Stimulated activated CD4-positive, alpha-beta T cell treated with anti-CD3 and anti-CD28 coated beads, Interleukin-2, amount 100 ng/mL, for 48 hours (primary cell): ENCODE measurements around the gene RBM28.

Experiments used
- DNase-seq, 2 donors: peaks; one replicate each; pipeline ENCODE4 v3.0.0-alpha.2; 2020

The RBM28 gene

DNA sequence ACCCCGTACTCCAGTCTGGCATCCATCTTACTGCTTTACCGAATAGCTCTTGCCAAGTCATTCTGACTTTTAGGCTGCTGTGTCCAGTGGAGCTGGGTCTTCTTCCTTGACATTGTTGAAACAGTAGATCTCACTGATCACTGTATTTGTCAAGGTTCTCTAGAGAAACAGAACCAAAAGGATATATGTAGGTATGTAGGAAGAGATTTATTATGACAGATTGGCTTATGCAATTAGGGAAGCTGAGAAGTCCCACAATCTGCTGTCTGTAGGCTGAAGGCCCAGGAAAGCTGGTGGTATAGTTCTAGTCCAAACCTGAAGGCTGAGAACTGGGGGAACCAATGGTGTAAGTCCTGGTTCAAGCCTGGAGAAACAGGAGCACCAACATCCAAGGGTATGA, 29.9 kb upstream of the RBM28 start:
- DNase-seq: no peak

DNA sequence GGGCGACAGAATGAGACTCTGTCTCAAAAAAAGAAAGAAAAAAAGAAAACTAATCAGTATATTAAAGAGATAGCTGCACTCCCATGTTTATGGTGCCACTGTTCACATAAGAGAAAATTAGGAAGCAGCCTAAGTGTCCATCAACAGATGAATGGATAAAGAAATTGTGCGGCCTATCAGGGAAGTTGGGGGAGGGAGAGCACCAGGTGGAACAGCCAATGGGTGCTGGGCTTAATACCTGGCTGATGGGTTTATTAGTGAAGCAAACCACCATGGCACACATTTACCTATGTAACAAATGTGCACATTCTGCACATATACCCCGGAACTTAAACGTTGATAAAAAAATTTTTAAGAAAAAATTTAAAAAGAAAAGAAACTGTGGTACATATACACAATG, 26.8 kb upstream of the RBM28 start:
- DNase-seq: no peak

- DNase-seq: no peak
Measured at GRCh38 chr7:128366986-128367385, 23.3 kb upstream of the RBM28 start.

DNA sequence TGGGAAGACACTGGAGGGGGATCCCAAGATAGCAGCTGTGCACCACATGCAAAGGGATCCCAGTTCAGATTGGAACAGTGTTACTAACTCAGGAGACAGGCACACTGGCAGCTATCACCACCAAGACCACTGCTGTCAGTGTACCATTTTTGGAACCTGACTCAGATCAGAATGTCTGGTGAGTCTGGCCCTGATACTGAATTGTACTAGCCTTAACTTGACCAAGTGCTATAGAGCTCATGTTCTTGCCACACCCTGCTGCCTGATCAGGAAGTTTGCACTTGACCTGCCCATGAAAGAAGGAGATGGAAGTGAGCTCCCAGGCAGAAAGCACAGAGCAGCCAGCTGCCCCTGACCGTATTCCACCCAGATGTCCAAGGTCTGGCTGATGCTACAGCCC, 22.6 kb upstream of the RBM28 start:
- no peak for DNase-seq

GRCh38 chr7:128365432-128365831, 21.7 kb upstream of the RBM28 start:
- DNase-seq: no peak

DNA sequence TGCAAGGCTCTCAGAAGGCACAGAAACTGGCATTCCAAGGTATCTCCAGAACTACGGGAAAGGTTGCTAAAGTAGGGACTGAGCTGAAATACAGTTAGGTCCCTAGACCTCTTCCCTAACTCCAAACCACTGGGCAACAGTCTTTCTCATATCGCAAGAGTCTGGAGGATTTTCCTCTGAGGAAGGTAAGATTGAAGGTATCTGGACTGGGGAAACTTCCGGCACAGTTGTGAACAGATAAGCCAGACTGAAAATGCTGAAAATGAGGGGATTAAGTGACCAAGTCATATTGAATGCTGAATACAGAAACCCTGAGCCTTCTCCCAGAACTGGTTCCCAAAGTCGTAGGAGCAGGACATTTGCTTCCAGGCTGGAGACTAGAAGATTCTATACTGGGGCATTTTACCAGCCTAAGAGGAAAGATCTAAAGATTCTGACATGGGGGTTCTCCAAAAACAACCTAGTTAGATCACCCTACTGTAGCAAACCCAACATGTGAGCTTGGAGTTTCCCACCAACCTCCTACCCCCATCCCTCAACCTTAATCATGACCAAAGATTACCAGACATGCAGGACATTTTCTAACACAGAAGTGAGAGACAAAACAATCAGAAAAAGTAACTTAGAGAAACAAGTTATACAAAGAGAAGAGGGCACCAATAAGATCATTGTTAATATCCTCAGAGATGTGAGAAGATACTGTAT, 20.6 kb upstream of the RBM28 start:
- no peak for DNase-seq

GRCh38 chr7:128363261-128363721, 19.6 kb upstream of the RBM28 start:
- no peak for DNase-seq

DNA sequence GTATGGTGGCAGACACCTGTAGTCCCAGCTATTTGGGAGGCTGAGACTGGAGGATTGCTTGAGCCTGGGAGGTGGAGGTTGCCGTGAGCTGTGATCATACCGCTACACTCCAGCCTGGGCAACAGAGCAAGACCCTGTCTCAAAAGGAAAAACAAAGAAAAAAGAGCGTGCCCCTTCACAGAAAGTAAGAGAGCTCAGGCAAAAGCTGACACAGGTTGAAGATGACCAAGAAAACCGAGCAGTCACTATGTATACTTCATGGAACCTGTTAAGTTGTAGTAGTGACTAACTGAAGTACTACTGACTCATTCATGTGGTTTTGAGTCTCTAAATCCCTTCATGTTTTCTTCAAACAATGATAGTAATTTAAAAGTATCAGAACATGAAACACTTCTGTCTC, 19.0 kb upstream of the RBM28 start:
- no peak for DNase-seq

- no peak for DNase-seq
Measured at GRCh38 chr7:128361411-128362379, 18.0 kb upstream of the RBM28 start, which contains the start of gene PRRT4. PRRT4 (minus strand) TSS chr7:128361690.

DNA sequence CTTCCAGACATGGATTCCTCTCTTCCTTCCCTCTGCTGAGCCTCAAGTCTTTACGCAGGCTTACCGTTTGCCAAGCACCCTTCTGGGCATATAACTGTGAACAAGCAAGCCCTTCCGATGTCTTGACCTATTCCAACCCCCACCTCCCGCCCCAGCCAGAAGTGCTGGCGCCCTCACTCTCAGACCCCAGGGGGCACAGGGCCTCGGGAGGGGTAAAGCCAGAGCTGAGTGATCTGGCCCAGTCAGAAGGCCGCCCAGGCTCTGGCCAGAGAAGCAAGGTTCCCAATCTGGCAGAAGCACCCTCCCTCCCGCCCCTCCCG, 16.6 kb upstream of the RBM28 start:
- DNase-seq: no peak

GRCh38 chr7:128359939-128360338, 16.2 kb upstream of the RBM28 start:
- no peak for DNase-seq

GRCh38 chr7:128359336-128359735, 15.6 kb upstream of the RBM28 start:
- DNase-seq: no peak

DNA sequence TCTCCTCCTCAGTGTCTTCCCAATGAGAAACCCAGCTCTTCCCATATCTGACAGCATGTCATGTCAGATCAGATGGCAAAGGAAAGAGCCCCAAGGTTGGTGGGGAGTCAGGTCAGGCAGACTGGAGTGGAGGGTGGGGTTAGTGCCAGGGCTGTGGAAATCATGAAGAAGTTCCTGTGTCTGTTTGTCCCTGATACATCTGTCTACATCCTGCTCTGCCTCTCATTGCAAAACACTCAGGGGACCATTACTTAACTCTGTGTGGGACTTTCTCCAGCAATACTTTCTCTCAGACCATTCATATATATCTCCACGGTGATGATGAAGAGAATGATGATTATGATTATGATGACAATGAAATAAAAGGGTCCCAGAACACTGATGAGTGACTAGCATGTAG, 14.5 kb upstream of the RBM28 start:
- no peak for DNase-seq

GRCh38 chr7:128357217-128357613, 13.5 kb upstream of the RBM28 start:
- no peak for DNase-seq

DNA sequence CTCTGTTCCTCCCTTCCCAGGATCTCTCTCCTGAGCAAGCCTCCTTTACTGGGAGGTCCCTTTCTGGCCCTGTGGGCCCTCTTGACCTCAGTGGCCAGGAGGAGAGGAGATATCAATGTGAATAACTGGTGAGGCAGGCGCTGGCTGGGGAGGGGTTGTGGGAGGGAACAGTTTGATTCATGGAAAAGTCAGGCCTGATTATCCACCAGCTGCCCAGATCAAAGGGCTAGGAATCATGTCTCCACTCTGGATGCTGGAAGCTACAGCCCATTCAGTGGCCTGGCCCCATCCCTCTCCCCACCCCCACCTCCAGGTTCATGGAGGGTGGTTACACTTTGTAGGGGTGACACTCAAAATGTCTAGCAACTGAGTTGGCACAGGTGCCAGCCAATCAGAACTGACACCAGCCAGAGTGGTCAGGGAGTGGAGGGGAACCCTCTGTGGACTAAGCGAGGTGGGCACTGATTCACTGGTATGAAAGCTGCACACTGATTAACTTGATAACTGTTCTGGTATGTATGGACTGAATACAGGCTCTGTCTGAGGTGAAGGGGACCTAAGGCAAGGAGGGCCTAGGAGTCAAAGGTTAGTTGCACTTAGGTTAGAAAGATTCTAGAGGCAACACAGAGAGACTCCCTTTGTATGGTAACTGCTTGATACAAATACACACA, 13.0 kb upstream of the RBM28 start:
- no peak for DNase-seq

DNA sequence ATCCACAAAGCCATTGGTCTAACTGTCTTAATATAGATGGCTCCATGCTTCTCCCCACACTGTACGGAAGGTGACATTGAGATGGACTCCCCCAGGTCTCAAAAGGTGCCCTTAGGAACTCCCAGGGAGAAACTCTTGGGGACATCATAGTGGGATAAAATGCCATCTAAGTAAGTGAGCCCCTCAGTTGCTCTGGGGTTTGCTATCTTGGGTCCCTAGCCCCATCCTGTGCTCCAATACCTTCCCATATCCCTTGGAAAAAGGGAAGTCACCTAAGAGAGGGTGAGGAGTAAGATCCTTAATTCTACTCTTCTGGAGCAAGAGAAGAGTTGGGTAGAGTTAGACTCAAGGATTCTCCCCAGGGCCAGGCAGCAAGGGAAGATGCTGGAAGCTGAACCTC, 9.9 kb upstream of the RBM28 start:
- DNase-seq: no peak

GRCh38 chr7:128353189-128353588, 9.5 kb upstream of the RBM28 start:
- DNase-seq: no peak

- DNase-seq: no peak
Measured at GRCh38 chr7:128352636-128353035, 8.9 kb upstream of the RBM28 start.

DNA sequence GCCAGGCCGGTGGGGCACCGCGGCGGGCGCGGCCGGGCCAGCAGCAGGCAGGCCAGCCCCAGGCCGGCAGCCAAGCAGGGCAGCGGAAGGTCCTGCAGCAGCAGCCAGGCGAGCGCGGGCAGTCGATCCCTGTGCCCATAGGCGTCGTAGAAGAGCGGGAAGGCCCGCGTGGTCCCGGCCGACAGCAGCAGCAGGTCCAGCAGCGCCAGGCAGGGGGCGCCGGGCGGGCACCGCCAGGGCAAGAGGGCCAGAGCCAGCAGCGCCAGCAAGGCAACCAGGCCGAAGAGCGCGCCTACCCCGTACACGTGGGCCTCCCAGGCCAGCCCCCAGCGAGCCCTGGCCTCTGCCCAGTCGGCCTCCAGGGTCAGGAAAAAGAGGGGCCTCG, 8.4 kb upstream of the RBM28 start:
- peak in 1 of 2 donors; percentile 33 for DNase-seq

DNA sequence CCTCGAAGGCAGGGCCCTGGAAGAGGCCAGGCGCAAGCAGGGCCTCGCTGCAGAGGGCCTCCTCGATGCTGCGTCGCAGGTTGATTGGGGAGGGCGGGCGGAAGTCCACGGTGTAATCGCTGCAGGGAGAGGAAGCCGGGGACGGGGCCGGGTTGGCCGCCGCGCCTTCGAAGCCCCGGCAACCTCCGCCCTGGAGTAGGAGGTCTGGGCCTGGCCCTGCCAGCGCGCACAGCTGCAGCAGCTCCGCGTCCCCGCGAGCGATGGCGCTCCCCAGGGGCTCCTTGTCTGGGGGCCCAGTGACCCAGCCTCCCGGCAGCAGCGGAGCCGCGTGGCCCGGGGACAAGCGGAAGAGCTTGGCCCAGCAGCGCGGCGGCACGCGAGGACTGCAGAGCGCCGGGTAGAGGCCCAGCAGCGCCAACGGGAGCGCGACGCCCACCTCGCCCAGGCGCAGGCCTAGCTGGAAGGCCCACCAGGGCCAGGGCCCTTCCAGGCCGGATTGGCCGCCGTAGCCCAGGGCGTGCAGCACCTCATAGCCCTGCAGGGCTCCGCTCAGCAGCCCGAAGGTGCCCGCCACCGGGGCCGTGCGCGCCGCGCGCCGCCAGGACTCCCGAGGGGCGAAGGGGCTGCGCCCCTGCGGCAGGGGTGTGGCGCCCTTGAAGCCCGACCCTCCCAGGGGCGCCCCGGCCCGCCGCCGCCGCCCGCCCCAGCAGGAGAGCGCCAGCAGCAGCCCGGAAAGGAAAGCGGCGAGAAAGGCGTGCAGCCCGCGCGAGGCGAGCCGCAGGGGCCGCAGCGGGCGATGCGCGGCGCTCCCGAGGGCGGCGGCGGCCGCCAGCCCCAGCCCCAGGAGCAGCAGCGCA, 7.8 kb upstream of the RBM28 start:
- no peak for DNase-seq

DNA sequence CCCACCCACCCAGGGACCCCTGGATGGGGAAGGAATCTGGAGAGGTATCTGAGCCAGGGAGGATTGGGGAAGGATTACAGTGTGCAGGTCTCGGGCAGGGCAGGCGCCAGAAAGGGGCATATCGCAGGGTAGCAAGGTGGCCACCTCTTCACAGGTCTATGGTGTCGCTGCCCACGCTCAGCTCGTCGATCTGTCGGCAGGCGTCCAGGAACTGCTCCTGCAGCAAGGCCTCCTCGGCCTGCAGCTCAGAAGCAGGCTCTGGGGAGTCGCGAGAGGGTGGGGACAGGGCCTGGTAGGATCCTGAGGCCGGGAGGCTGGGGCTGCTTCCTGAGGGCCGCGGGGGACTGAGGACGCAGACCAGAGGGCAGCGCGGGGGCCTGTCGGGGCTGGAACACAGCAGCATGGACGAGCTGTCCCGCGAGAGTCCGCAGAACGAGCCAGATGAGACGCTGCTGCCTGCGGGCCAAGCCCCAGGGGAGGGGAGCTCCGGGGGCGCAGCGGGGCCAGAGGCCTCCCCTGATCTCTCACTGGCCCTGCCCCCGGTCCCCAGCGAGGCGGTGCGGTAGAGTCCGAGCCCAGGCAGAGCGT, 7.1 kb upstream of the RBM28 start:
- DNase-seq: no peak

GRCh38 chr7:128349466-128349825, 5.7 kb upstream of the RBM28 start:
- no peak for DNase-seq
